NOMO-1 (cell line): Measurements from ENCODE around the gene CKS2.
"Not testable (repeated sequence)": the region's sequence is repeated elsewhere in the genome, so short reads cannot be mapped to it uniquely, and the experiment has no call there.

ENCODE experiments used
- DNase-seq, 2 experiments: peaks; one replicate each; lab custom pipeline; 2025; ENCODE audit not compliant: unreplicated experiment in 2 of 2; lab: John Stamatoyannopoulos, UW

The CKS2 gene

DNA sequence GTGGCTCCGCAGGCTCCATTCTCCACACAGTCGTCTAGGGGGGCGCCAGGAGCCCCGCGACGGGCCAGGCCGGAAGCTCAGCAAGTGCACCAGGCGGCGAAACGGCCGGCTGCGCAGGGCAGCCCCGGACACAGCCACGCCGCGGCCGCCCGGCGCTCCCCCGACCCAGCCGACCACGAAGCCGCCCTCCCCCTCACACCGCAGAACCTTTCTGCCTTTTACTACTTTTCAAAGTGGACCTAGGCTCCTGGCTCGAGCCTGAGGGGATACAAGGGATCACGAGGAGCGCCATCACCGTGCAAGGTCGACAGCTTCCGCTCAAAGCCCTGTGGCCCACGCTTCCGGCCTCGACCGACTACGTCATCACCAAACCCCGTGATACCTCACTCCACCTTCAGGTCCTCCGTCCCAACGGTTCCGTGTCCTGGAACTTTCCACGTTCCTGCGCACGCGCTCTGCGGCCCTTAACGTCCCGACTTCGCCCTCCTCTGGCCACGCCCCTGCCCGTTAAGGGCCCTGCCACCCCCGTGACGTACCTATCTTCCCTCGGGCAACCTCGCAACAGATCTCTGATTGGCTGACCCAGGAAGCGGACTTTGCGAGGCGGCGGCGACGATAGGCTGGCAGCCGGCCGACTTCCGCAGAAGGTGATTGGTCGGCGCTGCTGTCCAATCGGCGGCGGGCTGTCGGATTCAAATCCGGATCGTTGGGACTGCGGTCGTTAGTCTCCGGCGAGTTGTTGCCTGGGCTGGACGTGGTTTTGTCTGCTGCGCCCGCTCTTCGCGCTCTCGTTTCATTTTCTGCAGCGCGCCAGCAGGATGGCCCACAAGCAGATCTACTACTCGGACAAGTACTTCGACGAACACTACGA, at the start of gene CKS2:
Gene CKS2, plus strand, starts transcription at position 721 of the 871 bp plus-strand sequence. Its CDS starts 98 bp downstream, at position 819.
- DNase-seq = peak; percentile 94 to 97

DNA sequence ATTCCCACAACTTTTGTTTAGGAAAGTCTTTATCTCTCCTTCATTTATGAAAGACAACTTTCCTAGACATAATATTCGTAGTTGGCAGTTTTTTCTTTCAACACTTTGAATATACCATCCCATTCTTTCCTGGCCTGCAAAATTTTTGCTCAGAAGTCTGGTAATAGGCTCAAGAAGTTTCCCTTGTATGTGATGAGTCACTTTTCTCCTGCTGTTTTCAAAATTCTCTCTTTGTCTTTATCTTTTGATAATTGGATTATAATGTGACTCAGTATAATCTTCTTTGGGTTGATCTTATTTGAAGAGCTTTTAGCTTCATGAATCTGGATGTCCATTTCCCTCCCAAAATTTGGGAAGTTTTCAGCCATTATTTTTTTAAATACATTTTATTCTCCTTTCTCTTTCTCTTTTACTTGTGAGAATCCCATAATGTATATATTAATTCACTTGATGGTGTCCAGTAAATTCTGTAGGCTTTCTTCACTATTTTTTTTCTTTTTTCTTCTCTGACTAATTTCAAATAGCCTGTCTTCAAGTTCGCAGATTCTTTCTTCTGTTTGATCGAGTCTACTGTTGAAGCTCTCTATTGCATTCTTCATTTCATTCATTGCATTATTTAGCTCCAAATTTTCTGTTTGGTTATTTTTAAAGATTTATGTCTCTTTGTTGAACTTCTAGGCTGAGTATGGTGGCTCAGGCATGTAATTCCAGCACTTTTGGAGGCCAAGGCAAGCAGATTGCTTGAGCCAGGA, 37.3 kb upstream of the CKS2 start:
- DNase-seq = no peak

- DNase-seq = peak; percentile 4
These were observed 36.2 kb upstream of the CKS2 start for GRCh38 chr9:89274838-89275237.

DNA sequence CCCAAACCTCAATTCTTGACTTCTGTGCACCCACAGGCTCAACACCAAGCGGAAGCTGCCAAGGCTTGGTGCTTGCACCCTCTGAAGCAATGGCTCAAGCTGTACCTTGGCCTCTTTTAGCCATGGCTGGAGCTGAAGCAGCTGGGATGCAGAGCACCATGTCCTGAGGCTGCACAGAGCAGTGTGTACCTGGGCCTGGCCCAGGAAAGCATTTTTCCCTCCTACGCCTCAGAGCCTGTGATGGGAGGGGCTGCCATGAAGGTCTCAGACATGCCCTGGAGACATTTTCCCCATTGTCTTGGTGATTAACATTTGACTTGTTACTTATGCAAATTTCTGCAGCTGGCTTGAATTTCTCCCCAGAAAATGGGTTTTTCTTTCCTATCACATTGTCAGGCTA, 35.0 kb upstream of the CKS2 start:
- not testable (repeated sequence) for DNase-seq

DNA sequence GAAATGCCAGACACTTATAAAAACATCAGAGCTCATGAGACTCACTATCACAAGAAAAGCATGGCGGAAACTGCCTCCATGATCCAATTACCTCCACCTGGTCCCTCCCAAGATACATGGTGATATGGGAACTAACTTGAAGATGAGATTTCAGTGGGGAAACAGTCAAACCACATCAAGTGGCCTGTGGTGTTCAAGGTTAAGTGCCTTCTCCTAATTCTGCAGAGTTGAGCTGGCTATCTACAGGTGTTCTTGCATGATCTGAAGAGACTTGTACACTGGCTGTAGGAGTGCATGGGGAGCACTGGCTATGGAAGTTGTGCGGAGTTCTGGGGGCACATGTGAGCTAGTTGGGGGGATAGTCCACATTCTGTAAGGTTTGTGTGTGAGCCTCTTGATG, 34.0 kb upstream of the CKS2 start:
- DNase-seq = no peak

DNA sequence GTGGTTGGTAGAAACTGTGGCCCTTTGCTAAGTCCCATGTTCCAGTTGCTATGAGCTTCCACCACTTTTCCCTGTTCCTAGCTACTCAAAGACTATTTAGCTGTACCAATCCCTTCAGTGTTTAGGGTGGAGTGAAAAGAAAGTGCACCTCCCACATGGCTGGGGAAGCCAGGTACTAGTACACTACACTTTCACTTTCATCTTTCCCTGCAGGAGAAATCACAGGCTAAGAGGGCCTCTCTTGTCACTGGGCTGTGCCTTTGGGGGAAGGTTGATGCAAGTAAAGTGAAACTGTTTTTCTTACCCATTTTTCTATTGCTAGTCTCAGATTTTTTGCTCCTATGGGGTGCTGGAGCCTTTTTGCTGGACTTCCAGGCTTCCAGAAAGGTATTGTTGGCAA, 33.5 kb upstream of the CKS2 start:
- no peak for DNase-seq

GRCh38 chr9:89278551-89278950, 32.4 kb upstream of the CKS2 start:
- no peak for DNase-seq

DNA sequence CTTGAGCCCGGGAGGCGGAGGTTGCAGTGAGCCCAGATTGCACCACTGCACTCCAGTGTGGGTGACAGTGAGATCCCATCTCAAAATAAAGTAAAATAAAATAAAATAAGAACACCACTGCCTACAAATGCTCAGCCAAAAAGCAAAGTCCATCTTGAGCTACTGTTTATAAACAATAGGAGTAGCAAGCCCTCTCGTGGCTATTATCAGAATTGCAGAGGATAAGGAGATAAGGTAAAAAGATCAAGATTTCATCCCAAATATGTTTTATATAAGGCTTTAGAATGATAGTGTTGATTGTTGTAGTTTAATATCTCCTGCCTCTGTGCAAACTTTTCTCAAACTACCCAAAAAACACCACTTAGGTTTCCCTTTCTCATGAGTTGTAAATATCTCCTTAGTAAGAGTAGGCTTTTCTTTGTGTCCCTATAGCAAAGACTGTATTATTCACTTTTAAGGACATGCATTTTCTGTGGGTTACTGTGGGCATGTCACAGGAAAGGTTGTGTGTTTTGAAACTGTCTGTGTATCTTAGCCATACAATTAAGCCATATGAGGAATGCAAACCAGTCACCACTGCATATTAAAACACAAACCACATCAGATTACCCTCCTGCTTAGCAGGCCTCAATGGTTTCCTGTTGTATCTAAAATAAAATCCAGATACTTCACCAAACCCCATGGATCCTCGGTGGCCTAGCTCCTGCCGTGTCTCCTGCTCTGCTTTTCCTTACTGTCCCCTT, 31.8 kb upstream of the CKS2 start:
- DNase-seq = peak in 1 of 2 experiments; percentile 11

GRCh38 chr9:89281106-89281505, 29.9 kb upstream of the CKS2 start:
- no peak for DNase-seq

DNA sequence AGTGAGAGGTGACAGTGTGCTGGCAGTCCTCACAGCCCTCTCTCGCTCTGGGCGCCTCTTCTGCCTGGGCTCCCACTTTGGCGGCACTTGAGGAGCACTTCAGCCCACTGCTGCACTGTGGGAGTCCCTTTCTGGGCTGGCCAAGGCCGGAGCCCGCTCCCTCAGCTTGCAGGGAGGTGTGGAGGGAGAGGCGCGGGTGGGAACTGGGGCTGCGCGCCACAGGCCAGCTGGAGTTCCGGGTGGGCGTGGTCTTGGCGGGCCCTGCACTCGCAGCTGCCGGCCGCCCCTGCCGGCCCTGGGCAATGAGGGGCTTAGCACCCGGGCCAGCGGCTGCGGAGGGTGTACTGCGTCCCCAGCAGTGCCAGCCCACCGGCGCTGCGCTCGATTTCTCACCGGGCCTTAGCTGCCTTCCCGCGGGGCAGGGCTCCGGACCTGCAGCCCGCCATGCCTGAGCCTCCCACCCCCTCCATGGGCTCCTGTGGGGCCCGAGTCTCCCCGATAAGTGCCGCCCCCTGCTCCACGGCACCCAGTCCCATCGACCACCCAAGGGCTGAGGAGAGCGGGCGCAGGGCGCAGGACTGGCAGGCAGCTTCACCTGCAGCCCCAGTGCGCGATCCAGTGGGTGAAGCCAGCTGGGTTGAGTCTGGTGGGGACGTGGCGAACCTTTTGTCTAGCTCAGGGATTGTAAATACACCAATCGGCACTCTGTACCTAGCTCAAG, 28.6 kb upstream of the CKS2 start:
- not testable (repeated sequence) for DNase-seq

DNA sequence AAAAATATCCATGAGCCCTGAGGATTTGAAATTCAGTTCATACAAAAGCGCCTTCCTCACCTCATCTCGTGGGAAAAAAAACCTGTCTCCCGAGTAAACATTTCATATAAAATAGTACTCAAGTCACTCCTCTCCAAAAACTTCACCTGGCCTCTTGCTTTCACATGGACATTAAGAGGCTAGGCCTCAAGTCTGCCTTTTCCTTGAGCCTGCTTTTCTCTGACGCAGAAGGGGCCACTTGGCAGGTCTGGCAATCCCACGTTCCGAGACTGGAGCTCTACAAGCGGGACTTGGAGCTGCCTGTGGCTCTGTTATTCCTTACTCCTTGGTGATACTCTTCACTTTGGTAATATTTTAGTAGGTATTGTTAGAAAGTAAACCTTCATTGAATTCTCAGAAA, 26.9 kb upstream of the CKS2 start:
- DNase-seq = no peak

- DNase-seq = no peak
These were observed 19.3 kb upstream of the CKS2 start for GRCh38 chr9:89291741-89292140.

GRCh38 chr9:89293014-89293413, 18.0 kb upstream of the CKS2 start:
- DNase-seq = no peak

DNA sequence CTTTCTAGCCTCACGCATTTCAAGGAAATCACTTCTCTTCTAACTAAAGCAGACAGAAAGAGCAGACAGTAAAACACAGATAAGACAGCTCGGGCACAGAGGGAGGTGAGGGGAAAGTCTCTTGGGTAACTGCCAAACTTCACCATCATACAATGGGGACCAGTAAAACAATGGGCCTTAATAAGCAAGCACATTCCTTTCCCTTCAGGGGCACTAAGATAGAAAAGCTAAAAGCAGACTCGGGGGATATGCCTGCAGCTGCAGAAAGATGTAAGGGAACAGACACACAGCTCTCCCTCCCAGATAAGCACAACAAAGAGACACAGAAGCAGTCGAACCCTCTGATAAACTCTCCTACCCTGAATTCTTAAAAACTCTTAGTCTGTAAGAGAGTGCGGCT, 15.6 kb upstream of the CKS2 start:
- no peak for DNase-seq

DNA sequence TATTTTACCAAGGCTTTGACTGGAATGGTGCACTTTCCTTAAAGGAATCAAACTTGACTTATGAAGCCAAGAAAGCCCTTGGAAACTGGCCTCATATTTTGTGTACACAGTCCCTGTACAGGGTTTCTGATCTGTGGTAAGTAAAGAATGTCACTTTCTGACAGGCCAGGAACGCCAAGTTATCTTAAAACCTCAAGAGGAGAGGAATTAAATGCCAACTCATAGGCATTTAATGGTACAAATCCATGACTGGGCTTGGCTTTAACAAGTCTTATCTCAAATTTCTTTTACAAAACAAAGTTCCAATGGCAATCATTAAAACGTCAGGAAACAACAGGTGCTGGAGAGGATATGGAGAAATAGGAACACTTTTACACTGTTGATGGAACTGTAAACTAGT, 9.0 kb upstream of the CKS2 start:
- DNase-seq = not testable (repeated sequence)

DNA sequence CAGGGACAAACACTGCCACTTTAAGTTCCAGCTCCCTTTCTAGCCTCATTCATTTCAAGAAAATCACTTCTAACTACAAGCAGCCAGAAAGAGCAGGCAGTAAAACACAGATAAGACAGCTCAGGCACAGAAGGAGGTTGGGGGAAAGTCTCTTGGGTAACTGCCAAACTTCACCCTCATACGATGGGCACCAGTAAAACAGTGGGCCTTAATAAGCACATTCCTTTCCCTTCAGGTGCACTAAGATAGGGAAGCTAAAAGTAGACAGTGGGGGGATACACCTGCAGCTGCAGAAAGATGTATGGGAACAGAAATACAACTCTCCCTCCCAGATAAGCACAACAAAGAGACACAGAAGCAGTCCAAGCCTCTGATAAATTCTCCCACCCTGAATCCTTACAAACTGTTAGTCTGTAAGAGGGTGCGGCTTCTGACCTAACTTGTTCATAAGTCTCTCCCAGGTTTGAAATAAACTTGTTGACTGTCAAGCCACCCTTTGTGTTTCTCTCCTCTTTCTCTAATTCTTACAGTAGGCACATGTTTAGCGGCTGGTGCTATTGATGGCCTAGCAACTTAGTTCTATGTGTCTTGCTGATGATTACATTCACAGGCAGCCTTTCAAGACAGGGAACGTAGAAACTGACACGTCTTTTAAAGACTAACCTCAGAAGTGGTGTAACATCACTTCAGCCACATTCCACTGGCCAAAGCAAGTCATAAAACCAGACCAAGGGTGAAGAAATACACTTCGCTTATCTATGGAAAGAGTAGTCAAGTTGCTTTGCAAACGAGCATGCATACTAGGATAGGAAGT, 6.8 kb upstream of the CKS2 start:
- peak; percentile 37 to 75 for DNase-seq

DNA sequence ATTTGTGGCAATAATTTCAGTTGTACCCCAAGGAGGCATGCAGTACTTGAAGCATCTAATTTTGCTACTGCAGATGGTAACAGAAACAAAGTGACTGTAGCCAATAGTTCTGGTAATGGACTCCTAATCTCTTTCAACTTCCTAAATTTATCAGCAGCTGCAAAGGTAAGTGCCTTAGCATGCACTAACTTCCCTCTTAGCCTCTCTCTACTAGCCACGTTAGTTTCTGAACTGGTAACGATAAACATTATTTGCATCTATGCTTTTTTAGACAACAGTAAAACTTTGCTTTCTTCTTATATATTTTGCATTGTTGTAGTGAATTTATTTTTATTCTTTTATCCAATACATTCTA, 6.2 kb upstream of the CKS2 start:
- peak in 1 of 2 experiments; percentile 75 for DNase-seq

DNA sequence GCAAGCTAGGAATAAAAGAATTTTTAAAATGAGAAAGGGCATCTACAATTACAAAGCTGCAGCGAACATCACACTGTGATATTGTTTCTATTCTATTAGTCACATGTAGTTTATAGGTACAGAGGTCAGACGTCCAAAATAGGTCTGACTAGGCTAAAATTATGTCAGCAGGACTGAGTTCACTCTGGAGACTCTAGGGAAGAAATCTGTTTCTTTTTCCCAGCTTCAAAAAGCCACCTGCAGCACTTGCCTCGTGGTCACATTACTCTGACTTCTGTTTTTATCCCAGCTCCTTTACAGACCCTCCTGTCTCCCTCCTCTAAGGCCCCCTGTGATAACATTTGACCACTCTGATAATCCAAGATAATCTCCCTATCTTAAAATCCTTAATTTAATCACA, 5.1 kb upstream of the CKS2 start:
- no peak for DNase-seq

DNA sequence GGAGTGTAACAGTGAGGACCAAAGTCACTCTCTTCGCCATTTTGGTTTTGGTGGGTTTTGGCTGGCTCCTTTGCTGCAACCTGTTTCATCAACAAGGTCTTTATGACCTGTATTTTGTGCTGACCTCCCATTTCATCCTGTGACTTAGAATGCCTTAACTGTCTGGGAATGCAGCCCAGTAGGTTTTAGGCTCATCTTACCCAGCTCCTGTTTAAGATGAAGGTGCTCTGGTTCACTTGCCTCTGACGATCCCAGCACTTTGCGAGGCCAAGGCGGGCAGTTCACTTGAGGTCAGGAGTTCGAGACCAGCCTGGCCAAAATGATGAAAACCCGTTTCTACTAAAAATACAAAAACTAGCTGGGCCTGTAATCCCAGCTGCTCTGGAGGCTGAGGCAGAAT, 1.8 kb upstream of the CKS2 start:
- DNase-seq = no peak
